ENCODE measurements around the gene MAP4K5. TPM values are rescaled to one million over a fixed set of nuclear protein-coding genes. Genes with fewer than 3 reads are reported as not detected.
A peak's percentile ranks its signal among the peaks of the same experiment; 100 is the strongest.

Gene MAP4K5
- total RNA-seq, 1 experiment from 2014 or later, result 111 TPM

GRCh38 chr14:50397390-50398188 is 134.8 kb downstream of the MAP4K5 start:
- peak overlapping the region; percentile 95 for H3K9ac ChIP-seq (ENCODE audit: low read length)
- H3K4me3 ChIP-seq (ENCODE audit: low read length), result peak overlapping the region; percentile 82
- peak overlapping the region; percentile 85 for H3K27ac ChIP-seq (ENCODE audit: low read length)
- TF ChIP-seq EZH2 (IDR thresholded peaks at IDR 0.05; ENCODE audit: low read length, unreplicated experiment), result no peak
- no peak for TF ChIP-seq EZH2phosphoT487 (IDR thresholded peaks at IDR 0.05; ENCODE audit: borderline replicate concordance, low read length)
- TF ChIP-seq CTCF (conservative IDR thresholded peaks at IDR 0.05; ENCODE audit: low read depth, low read length), result no peak
- H3K27me3 ChIP-seq (ENCODE audit: low read length), result no peaks in the 10 kb centered on the region
- DNase-seq, result peak; percentile 68
- no peaks in the 10 kb centered on the region for H3F3A ChIP-seq (ENCODE audit: low read length, unreplicated experiment)
- ChIA-PET POLR2A (ENCODE audit: unreplicated experiment) (interaction anchor here (0.7 kb wide), 1 partner anchor 37 kb away, joined by 3 read pairs; no protein-coding TSS in a partner anchor), CTCF (interaction anchor here (0.6 kb wide), 1 partner anchor 245 kb away, joined by 3 read pairs; no protein-coding TSS in a partner anchor)
- H4K20me1 ChIP-seq (ENCODE audit: low read length), result no peaks in the 10 kb centered on the region
- H2AFZ ChIP-seq (ENCODE audit: low read length), result peak overlapping the region; percentile 93
- BruUV-seq (replicated peaks), result no TSS peak
- no peaks in the 10 kb centered on the region for H3K9me3 ChIP-seq (ENCODE audit: low read length)
- peaks cover 16% of the 10 kb centered on the region for H3K79me2 ChIP-seq (ENCODE audit: low read length)
- H3K4me1 ChIP-seq (ENCODE audit: insufficient read depth, low read length), result peaks cover 34% of the 10 kb centered on the region
- H3K9me2 ChIP-seq (replicated peaks; ENCODE audit: low read length), result no peaks in the 10 kb centered on the region
- peak; percentile 37 for ATAC-seq
- H3K36me3 ChIP-seq (ENCODE audit: low read depth, low read length), result no peaks in the 10 kb centered on the region
- H3K4me2 ChIP-seq (ENCODE audit: low read length), result peak overlapping the region; percentile 99
- intact Hi-C loops (cut with micrococcal nuclease), result loop anchor here (2.0 to 5.0 kb wide), 4 partner anchors 37 to 135 kb away; partner anchors contain the start of gene MAP4K5

GRCh38 chr14:50396631-50397389 is 135.6 kb downstream of the MAP4K5 start, which contains the start of gene CDKL1:
TSS of gene CDKL1 (minus strand) at chr14:50396881. CDS start at chr14:50395868, 1,013 bp downstream.
- DNase-seq (peak; percentile 85), ATAC-seq (peak; percentile 82)
- BruUV-seq (replicated peaks), result no TSS peak
- intact Hi-C loops (cut with micrococcal nuclease), result loop anchor here (1.0 to 5.0 kb wide), 5 partner anchors 36 to 136 kb away; partner anchors contain the start of gene MAP4K5
- no peaks in the 10 kb centered on the region for H3K9me2 ChIP-seq (replicated peaks; ENCODE audit: low read length)
- H3K27me3 ChIP-seq (ENCODE audit: low read length), result no peaks in the 10 kb centered on the region
- peak within 1 kb of the TSS; percentile 85 for H3K27ac ChIP-seq (ENCODE audit: low read length)
- peaks cover 34% of the 10 kb centered on the region for H3K4me1 ChIP-seq (ENCODE audit: insufficient read depth, low read length)
- ChIA-PET POLR2A (ENCODE audit: unreplicated experiment) (no interaction called here), CTCF (interaction anchor here (0.6 kb wide), 3 partner anchors 148 to 244 kb away, joined by 3 to 12 read pairs (median 5); partner anchors contain the start of gene ATL1)
- peaks cover 16% of the 10 kb centered on the region for H3K79me2 ChIP-seq (ENCODE audit: low read length)
- H2AFZ ChIP-seq (ENCODE audit: low read length), result peak within 1 kb of the TSS; percentile 93
- no peaks in the 10 kb centered on the region for H4K20me1 ChIP-seq (ENCODE audit: low read length)
- no peaks in the 10 kb centered on the region for H3K36me3 ChIP-seq (ENCODE audit: low read depth, low read length)
- no peaks in the 10 kb centered on the region for H3K9me3 ChIP-seq (ENCODE audit: low read length)
- H3K4me2 ChIP-seq (ENCODE audit: low read length), result peak within 1 kb of the TSS; percentile 99
- no peaks in the 10 kb centered on the region for H3F3A ChIP-seq (ENCODE audit: low read length, unreplicated experiment)
- no peak for TF ChIP-seq CTCF (conservative IDR thresholded peaks at IDR 0.05; ENCODE audit: low read depth, low read length)
- TF ChIP-seq EZH2phosphoT487 (IDR thresholded peaks at IDR 0.05; ENCODE audit: borderline replicate concordance, low read length), result no peak
- TF ChIP-seq EZH2 (IDR thresholded peaks at IDR 0.05; ENCODE audit: low read length, unreplicated experiment), result no peak
- H3K9ac ChIP-seq (ENCODE audit: low read length), result peak within 1 kb of the TSS; percentile 95
- H3K4me3 ChIP-seq (ENCODE audit: low read length), result peak within 1 kb of the TSS; percentile 82
